NB4 (cell line): Measurements from ENCODE around the gene SIRPG.

Experiments used
- CTCF ChIP-seq: IDR thresholded peaks from one replicate; pipeline ENCODE4 v1.5.1; 2012; ENCODE audit warnings: low read depth, low read length
- MAX ChIP-seq: IDR thresholded peaks from 2 replicates; pipeline ENCODE4 v1.6.1; 2011; ENCODE audit warnings: low read depth, low read length
- MYC ChIP-seq: IDR thresholded peaks from 2 replicates; pipeline ENCODE4 v1.6.1; 2011; ENCODE audit warnings: low read depth, low read length
- POLR2A ChIP-seq: IDR thresholded peaks from 2 replicates; pipeline ENCODE4 v1.6.1; 2011; ENCODE audit warnings: mild to moderate bottlenecking; ENCODE audit not compliant: insufficient read length; ENCODE audit errors: extremely low read depth

- no peak for TF ChIP-seq CTCF
- no peak for TF ChIP-seq MAX
- TF ChIP-seq POLR2A = no peak
- TF ChIP-seq MYC = no peak
Observed at GRCh38 chr20:1671891-1672669, 14.5 kb upstream of the SIRPG start.
